ENCODE data around the gene TSPAN2.

TSPAN2 gene

DNA sequence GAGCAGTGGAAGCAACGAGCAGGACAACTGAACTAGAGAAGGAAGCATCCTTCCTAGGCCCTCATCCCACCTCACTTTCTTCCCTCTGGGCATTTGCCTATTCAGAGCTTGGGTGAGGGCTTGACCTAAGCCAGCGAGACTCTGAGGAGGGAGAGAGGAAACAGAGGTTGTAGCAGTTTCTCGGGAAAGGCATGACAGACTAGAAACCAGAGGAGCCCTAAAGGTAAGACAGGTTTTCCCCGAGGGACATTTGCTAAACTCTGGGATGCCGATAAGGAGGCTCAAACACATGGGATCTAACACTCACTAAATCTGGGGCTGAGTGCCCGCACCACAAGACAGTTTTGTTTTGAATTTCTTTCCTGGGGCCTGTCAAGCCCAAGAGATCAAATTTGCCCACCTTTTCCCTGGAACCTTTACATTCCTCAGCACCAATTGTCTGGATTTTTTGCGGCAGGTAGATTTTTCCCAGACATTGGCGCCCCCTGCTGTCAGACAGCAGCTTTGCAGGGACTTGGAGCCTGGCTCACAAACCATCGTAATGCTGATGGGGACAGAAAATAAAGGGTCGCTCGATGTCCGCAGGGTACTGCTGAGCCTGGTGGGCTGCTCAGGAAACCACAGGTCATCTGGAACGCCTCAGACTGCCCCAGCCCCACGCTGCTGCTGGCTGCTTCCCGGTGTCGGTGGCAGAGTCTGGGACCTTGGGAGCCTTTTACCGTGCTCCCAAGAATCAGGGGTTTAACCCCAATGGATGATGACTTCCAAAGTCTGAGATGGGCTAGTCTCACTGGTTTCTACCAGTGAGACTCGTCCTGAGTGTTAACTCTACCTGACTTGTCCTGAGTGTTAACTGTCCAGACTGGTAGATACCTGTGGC lies 23.4 kb upstream of the TSPAN2 start:
- DNase-seq, result peak; percentile 21

DNA sequence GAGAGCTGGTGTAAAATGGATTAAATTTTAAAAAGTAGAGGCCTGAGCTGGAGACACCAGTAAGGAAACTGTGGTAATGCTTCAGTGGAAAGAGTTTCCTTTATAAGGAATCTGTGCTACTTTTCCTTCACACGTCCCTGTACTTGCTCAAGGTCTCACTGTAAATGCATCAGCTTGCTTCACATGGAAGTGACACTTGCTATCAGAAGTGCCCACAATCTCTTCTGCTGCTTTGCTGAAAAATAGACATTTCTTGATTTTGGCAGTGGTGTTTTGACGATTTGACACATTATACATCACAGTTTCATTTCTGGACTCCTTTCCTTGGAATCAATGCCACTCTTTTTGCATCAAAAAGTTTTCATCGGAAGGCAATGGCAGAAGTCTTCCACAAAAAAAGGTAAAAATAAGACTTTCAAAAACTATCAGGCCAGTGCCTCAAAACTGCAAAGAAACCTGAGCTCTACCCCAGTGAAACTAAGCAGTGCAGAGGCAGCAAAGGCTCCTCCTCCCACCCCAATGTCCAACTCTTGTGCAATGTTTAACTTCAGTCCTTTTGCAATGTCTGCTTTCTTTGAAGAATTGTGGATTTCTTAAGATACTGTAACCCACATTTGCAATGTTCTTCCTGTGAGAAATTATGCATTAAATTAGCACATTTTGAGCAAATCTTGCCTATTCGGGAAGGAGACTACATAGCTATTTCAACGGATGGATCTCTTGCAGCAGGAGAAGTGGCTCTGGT lies 18.4 kb upstream of the TSPAN2 start:
- DNase-seq, result no peak

DNA sequence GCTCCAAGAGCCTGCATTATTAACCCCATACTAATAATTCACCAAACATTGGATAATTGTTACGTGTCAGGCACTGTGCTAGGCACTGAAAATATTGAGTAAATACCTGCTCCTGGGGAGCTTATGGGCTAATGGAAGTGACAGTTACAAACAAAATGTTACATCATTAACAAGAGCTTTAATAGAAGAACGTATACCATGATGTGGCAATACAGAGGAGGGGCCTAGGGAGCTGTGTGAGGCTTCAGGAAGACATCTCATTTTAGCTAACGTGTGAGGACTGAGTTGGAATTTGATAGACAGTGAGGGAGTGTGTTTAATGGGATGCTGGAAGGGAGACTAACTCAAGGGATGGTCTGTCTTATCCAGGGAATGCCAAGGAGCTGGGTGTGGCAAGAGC lies 16.5 kb upstream of the TSPAN2 start:
- no peak for DNase-seq

DNA sequence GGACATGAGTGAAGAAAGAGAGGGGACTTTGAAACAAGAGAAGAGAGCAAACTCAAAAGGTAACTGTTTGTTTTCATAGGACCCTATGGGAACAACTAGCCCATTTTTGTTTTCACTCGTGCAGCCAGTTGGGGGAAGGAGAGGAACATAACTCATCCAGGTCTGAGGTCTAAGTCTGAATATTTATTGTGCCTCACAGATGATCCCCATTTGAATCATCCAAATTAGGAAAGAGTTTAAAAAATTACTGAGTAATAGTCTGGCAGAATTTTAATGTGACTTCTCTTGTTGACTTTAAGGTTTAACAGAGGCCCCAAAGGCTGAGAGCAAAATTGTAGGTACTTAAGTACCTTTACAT lies 10.4 kb upstream of the TSPAN2 start:
- DNase-seq, result no peak

DNA sequence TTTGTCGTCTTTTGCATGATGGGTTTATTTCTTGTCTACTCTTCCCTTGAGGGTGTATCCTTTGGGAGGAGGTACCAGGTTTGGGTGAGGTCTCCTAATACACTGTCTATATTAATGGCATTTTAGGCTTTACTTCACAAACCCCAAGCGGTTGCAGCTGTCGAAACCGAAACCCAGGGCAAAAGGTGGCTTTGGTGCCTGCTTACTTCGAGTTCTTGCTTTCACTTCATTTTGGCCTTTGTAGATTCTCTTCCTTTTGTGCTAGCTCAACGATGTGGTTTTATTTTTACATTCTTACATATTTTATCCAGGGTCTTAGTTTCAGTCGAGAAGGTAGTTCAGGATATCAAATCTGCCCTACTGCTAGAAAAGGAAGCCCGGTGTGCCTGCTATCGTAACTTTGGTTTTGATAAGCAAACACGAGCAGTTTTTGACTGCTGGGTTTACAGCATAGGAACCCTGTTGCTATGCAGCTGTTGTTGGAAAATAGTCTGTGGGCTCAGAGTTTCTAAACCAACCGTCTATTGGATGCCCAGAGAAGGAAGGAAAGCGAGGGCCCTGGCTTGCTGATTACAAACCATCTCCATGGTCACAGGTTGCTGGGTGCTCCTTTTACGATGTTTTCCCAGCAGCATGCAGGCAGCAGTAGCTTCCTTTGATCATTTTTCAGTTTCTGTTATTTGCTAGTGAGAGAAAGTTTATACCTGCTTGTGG lies 9.8 kb upstream of the TSPAN2 start:
- DNase-seq, result peak; percentile 67

DNA sequence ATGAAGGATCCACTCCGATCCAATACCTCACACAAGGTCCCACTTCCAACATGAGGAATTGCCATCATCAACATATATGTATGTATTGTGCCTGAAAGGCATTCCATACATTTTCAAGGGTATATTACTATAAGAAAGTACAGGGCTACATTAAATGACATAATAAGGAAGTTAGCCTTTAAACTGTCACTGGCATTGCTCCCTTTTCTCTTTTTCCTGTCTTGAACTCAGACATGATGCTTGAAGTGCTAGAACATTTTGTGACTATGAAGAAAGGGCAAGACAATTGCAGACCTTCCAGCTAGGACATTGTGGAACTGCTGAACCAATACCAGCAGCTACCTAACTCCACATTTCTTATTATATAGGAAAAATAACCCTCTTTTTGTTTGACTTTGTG lies 2.9 kb upstream of the TSPAN2 start:
- DNase-seq, result no peak

DNA sequence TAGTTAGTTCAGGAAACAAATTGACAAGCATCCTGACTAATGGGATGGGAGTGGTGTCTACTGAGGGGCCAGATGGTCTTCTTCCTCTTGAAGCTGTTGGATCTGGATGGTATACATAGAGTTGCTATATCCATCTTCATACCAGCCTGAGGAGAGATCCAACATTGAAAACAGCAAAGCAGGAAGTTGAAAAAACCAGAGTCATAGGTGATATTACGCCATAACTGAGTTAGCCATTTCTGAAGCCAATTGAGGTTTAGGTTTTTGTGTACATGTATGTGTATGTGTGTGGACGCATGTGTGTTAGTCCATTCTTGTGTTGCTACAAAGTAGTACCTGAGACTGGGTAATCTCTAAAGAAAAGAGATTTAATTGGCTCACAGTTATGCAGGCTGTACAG lies 2.3 kb upstream of the TSPAN2 start:
- no peak for DNase-seq

DNA sequence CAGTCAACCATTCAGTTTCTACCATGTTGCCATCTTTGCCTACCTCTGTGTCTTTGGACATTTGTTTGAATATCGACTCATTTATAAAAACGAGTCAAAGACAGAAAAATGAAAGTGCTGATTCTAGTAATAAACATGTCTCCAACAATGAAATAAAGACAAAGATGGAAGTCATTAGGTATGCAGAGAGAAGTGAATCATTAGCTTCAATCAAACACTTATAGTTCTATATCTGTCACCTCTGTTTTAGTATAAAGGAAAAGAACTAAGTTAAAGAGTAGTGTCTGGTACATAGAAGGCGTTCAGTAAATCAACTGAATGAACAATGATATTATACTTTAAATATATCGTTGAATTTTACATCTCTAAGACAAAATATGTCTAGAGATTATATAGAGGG lies 1.7 kb upstream of the TSPAN2 start:
- DNase-seq, result no peak

DNA sequence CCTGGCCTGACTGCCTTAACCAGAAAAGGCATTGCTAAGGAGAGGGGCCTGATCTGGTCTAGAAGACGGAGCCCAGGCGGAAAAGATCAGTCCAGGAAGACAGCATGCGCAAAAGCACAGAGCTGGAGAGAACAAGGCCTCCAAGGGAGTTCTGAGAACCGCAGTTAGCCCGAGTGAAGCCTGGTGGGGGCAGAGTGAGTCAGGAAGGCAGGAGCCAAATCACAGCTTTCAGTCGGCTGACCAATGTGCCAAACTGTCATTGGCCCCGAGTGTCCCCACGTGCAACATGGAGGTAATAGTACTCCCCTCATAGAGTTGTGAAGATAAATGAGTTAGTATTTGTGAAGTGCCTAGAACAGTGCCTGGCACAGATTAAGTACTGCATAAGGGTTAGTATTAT lies 1.2 kb upstream of the TSPAN2 start:
- DNase-seq, result no peak

DNA sequence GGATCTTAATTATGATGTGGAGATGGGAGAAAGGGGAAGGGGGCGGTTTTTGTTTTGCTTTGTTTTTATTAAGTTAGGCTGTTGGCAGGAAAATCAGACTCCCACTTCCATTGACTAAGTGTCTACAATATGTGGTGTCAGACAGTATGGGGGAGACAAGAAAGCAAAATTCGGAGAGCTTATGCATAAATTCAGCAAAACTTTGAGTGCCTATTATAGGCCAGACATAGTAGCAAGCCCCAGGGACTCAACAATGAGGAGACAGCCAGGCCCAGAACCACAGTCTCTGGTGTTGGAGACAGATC lies 835 bp upstream of the TSPAN2 start:
- DNase-seq, result no peak

DNA sequence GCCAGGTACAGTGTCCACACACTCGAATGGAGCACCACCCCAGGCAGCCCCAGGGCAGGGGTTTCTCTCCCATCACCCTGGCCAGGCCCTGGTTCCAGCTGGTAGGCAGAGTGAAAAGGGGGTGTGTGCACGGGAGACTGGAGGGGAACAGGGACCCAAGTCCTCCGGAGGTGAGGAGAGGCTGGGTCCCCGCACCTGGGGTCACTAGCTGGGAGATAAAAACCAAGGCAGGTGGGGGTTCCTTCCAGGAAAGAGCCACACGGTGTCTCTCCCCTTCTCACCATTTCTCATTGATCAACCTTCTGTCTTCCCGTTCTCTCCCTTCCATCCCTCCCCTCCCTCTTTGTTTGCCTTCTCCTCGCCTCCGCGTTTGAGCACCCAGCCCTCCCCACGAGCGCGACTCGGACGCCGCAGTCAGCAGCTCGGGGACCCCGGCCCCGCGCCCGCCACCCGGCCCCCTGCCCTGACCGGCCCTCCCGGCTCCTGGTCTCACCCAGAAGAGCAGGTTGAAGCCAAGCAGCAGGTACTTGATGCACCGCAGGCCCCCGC lies 358 bp downstream of the TSPAN2 start:
- peak; percentile 38 for DNase-seq

DNA sequence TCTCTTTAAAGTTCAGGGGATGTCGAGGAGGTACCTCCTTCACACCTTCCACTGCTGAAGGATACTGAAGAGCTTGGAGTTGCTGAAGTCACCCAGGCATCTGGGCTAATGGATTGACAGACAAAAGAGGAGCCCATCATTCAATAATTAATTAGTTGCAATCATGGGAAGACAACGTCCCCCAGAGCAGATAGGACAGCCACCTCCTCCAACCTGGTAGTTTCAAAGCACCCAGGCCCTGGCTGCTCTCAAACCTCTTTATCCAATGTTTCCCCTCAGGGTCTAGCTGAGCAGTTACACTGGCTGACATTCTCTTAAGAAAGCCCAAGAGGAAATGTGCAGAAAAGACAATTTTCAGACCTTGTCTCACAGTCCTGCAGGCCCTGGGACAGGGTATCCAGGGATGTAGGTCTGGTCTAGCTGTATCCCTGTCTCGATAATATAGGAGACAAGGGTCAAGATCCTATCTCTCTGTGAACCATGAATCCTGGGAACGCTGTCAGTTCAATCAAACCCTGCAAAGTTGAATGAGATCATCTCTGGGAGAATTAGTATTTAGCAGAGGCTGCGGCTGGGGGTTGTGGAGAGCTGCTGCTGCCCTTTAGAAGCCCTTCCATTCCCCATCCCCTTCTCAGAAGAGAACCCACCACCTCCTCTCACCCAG lies 1.1 kb downstream of the TSPAN2 start:
- DNase-seq, result no peak

DNA sequence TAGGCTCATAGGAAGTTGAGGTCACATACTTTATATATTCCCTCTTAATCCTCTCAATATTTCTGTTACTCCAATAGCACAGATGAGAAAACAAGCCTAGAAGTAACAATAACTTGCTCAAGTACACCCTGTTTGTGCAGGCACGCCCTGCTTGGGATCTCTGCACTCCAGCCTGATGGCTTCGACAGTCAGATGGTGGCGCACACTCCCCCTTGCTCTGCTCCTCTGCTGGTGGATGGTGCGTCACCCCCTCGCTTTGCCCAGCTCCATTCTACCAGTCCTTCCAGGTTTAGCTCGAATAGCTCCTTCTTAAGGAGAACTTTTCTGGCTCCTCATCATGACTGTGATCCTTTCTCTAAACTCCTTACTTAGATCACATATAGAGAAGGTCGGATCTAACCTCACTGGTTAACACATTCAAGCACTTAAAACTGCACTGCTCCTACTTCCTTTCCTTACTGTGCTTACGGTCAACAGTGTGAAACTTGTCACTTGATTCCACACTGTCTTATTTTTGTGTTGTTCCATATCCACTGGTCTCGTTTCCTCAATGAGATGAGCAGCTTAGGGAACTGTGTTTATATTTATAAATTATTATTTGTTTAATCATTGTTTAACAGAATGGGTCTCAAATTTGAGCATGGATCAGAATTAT lies 3.0 kb downstream of the TSPAN2 start:
- DNase-seq, result no peak

DNA sequence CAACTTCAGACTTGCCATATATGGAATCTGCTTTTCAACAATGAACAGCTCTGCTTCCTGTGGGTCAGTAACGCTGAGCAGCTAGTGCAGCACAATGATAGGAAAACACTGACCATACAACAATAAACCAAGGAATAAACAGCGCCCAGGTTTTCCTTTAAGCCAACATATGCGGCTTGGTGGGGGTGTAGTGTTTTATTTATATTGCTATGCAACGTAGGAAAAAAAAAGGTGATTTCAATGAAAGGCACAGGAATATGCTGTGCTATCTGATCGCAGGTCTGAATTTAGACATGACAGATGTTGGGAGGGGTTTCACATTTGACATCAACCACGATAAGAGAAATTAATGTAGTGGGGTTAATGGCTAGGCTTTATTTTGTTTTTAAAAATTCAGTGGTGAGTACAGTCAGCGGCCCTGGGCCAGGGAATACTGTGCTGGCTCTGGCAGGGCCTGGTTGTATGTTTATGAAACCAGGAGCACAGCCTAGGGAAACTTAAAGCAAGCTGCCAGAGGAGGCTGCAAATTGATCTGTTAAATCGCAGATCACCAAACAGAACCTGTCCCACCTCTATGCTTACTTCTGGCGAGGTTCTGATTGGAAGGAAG lies 4.3 kb downstream of the TSPAN2 start:
- no peak for DNase-seq

DNA sequence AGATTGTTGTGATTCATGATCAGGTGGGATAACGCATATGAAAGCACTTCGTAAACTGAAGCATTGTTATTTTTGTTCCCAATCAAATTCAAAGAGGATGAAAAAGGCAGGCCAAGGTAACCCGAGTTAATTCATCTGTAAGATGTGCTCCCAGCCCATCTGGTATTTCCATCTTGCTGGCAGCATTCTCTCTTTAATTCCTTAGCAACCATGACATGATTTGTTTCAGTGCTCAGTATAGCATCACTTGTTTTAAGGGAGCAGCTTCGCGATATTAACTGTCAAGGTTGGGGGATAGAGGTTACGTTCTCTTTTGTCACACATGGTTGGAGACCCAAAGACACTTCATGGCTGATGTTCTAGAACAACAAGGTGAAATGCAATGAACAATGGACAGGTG lies 6.4 kb downstream of the TSPAN2 start:
- DNase-seq, result no peak

DNA sequence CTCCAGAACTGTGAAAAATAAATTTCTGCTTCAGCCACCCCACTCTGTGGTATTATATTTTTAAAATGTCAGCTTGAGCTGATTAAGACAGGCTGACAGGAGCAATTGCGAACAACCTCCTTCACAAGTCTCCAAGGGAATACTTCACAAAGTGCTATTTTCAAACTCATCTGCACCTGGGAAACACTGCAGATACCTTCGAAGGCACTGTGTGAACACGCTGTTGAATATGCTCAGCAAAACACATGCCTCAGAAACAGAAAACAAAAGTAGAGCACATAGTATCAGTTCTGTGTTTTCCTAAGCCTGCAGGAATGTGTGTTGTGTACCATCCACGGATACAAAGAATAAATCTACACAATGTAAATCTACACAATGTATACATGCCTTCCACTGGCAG lies 10.6 kb downstream of the TSPAN2 start:
- DNase-seq, result no peak

DNA sequence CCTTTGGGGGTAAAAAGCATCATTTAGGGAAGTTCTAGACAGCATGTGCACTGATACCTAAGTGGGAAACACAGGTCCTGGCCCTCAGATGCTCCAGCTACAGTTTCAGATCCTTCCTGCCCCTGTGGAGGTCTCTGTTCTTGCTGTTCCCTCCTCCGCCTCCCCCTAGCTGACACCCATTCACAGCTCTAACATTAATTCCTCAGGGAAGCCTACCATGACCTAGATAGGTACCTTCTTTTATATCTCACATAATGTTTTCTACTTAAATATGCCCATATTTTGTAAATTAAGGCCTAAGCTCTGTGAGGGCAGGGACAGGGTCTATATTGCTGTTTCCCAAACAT lies 11.3 kb downstream of the TSPAN2 start:
- DNase-seq, result no peak

DNA sequence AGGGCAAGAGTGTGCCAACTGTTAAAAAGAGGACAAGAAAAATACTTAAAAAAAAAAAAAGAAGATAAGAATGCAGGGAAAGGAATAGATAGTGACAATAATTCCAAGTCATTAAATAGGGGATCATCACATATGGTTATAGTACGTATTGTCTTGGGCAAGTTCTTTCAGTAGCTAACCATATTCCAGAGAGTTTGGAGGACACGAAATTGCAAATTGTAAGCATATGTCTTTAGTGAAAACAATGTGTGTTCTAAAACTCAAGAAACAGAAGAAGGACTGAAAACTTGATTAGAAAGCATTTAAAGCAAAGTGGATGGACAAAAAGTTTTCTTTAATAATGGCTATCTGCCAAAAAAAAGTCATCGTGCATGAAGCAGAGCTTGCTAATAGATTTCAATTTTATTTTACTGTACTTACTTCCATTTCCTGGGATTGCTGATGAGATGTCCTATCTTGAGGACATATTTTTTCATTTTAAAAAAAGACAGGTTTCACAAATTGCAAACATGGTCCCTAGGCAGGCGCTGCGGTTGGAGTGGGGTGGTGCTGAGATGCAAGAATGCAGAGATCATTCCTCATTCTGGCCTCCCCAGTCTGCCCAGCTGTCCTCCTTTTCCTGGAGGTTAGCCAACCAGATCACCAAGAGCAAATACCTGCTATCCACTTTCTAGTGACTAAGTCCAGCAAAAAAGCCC lies 11.9 kb downstream of the TSPAN2 start:
- no peak for DNase-seq

DNA sequence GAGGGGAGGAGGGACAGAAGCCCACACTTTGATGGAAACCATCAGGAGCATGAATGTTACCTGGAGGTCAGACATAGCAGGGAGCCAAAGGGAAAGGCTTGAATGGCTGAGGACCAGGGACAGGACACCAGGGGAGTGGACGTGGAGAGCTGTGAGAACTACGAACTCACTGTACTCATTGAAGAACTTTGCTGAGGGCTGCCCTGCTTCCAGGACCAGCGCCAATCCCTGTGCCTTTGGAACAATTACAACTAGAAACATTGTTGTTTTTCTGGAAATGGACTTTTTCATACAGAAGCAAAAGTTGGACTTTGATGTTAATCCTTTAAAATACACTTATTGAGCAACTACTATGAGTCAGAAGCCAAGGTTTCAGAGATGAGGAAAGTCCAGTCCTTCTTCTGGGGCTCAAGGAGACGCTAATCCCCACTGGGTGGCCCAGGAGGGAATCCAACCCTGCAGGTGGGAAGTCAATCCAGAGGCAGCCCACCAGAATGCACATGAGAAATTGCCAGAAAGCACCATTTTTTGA lies 12.9 kb downstream of the TSPAN2 start:
- DNase-seq, result no peak

DNA sequence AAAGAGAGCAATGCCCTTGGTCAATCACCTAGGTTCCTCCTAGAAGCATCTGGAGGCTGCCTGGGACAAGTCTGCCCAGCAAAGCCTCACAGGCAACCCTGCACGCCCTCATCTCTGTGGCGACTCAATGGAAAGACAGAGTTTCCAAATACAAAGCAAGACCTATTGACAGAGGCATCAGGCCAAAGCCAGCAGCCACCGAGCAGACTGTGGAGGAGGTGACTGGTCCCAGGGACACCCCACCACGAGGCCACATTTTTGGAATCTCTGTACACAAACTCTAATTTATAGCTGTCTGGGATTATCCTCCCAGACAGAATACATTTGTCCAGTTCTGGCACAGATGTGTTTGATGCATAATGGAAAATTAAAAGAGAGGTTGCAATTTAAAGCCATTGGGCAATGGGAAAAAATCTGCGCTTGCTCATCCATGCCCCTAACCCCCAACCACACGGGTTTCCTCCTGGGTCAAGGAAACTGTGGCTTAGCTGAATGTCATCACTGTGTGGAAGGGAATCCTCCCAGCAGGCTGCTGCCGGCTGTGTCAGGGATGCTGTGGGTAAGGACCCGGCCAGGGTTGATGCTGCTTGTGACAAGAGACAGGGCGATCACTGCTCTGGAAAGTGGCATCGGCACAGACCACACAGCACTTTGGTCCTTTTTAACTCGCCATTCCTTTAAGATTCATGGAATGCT lies 14.3 kb downstream of the TSPAN2 start:
- no peak for DNase-seq

Data from DMS79 treated with DMSO at 0.1 percent for 48 hours (cell line).